ENCODE measurements around the gene ANKRD53. TPM values are rescaled to one million over a fixed set of nuclear protein-coding genes. Genes with fewer than 3 reads are reported as not detected.
"Not testable (repeated sequence)": the region's sequence is repeated elsewhere in the genome, so short reads cannot be mapped to it uniquely, and the experiment has no call there.

The ANKRD53 gene
- total RNA-seq, 4 donors from 2014 or later, result 2.9 to 5.5 TPM; not detected in 2

- 76% methylated on average over 2 of the region's 2 CpGs for WGBS
- H3K4me1 ChIP-seq, result peaks cover 12% of the 10 kb centered on the region
- no peak overlapping the region for H3K27ac ChIP-seq
- no peak overlapping the region for H3K4me3 ChIP-seq
- no peaks in the 10 kb centered on the region for H3K36me3 ChIP-seq
- H3K27me3 ChIP-seq, result no peaks in the 10 kb centered on the region
- peak in 1 of 2 donors; percentile 38 for DNase-seq (ENCODE audit: low spot score in 2 of 2)
- H3K9me3 ChIP-seq, result no peaks in the 10 kb centered on the region
- TF ChIP-seq EP300 (IDR thresholded peaks at IDR 0.05) (no peak), POLR2A (IDR thresholded peaks at IDR 0.05) (no peak), POLR2AphosphoS5 (IDR thresholded peaks at IDR 0.05) (no peak), CTCF (IDR thresholded peaks at IDR 0.05) (no peak)
Observed at GRCh38 chr2:70999362-70999761, 20.9 kb downstream of the ANKRD53 start.

- WGBS, result 95% methylated on average over 10 of the region's 10 CpGs
- not testable (repeated sequence) for H3K4me3 ChIP-seq, H3K27ac ChIP-seq, H3K36me3 ChIP-seq, H3K27me3 ChIP-seq, H3K9me3 ChIP-seq
- DNase-seq (ENCODE audit: low spot score in 2 of 2), result peak in 1 of 2 donors; percentile 28
- peaks cover 12% of the 10 kb centered on the region for H3K4me1 ChIP-seq
Observed at GRCh38 chr2:70999931-71000330, 21.5 kb downstream of the ANKRD53 start.

GRCh38 chr2:71000780-71001591 lies 22.6 kb downstream of the ANKRD53 start:
- H3K4me1 ChIP-seq, result peaks cover 7% of the 10 kb centered on the region
- no peaks in the 10 kb centered on the region for H3K36me3 ChIP-seq
- no peaks in the 10 kb centered on the region for H3K27me3 ChIP-seq
- H3K4me3 ChIP-seq, result peak overlapping the region; percentile 24
- H3K27ac ChIP-seq, result no peak overlapping the region
- peak; percentile 70 to 95 for TF ChIP-seq CTCF (IDR thresholded peaks at IDR 0.05)
- TF ChIP-seq POLR2A (IDR thresholded peaks at IDR 0.05), result no peak
- no peak for TF ChIP-seq POLR2AphosphoS5 (IDR thresholded peaks at IDR 0.05)
- WGBS, result 26% methylated on average over 21 of the region's 21 CpGs
- DNase-seq (ENCODE audit: low spot score in 2 of 2), result peak in 1 of 2 donors; percentile 85
- no peaks in the 10 kb centered on the region for H3K9me3 ChIP-seq

GRCh38 chr2:71001592-71001927 lies 23.1 kb downstream of the ANKRD53 start:
- Histone ChIP-seq H3K4me3 (no peak overlapping the region), H3K9me3 (no peaks in the 10 kb centered on the region), H3K27me3 (no peaks in the 10 kb centered on the region), H3K4me1 (peaks cover 7% of the 10 kb centered on the region), H3K36me3 (no peaks in the 10 kb centered on the region), H3K27ac (no peak overlapping the region)
- TF ChIP-seq POLR2A (IDR thresholded peaks at IDR 0.05) (no peak), CTCF (IDR thresholded peaks at IDR 0.05) (no peak), EP300 (IDR thresholded peaks at IDR 0.05) (no peak), POLR2AphosphoS5 (IDR thresholded peaks at IDR 0.05) (no peak)
- WGBS, result 79% methylated on average over 5 of the region's 5 CpGs
- no peak for DNase-seq (ENCODE audit: low spot score in 2 of 2)

GRCh38 chr2:71001981-71002570 lies 23.6 kb downstream of the ANKRD53 start:
- 34% methylated on average over 9 of the region's 11 CpGs for WGBS
- no peak overlapping the region for H3K27ac ChIP-seq
- H3K27me3 ChIP-seq, result no peaks in the 10 kb centered on the region
- no peak for TF ChIP-seq EP300 (IDR thresholded peaks at IDR 0.05)
- TF ChIP-seq POLR2AphosphoS5 (IDR thresholded peaks at IDR 0.05), result no peak
- TF ChIP-seq CTCF (IDR thresholded peaks at IDR 0.05), result no peak
- TF ChIP-seq POLR2A (IDR thresholded peaks at IDR 0.05), result no peak
- no peak overlapping the region for H3K4me3 ChIP-seq
- peak in 1 of 2 donors; percentile 54 for DNase-seq (ENCODE audit: low spot score in 2 of 2)
- H3K4me1 ChIP-seq, result peaks cover 7% of the 10 kb centered on the region
- no peaks in the 10 kb centered on the region for H3K36me3 ChIP-seq
- no peaks in the 10 kb centered on the region for H3K9me3 ChIP-seq
